HG03066 (cell line): Measurements from ENCODE around the gene CNTN4.
"Not testable (repeated sequence)": the region's sequence is repeated elsewhere in the genome, so short reads cannot be mapped to it uniquely, and the experiment has no call there.

Experiments
- ATAC-seq: cut with Tn5 transposase; IDR thresholded peaks from one replicate; pipeline ENCODE4 v1.9.1; 2021; ENCODE audit warnings: low read depth; ENCODE audit not compliant: unreplicated experiment

CNTN4 gene

GRCh38 chr3:2993130-2993529 lies 894.5 kb downstream of the CNTN4 start:
- ATAC-seq, result not testable (repeated sequence)

- no peak for ATAC-seq
These were observed 895.1 kb downstream of the CNTN4 start for GRCh38 chr3:2993736-2994135.

GRCh38 chr3:2995195-2995594 lies 896.5 kb downstream of the CNTN4 start:
- ATAC-seq, result no peak

- ATAC-seq, result no peak
These were observed 906.6 kb downstream of the CNTN4 start for GRCh38 chr3:3005146-3005744.

- ATAC-seq, result no peak
These were observed 914.8 kb downstream of the CNTN4 start for GRCh38 chr3:3013317-3014052.

GRCh38 chr3:3015185-3016089 lies 916.8 kb downstream of the CNTN4 start:
- no peak for ATAC-seq

- ATAC-seq, result no peak
These were observed 917.6 kb downstream of the CNTN4 start for GRCh38 chr3:3016226-3016625.

- no peak for ATAC-seq
These were observed 921.5 kb downstream of the CNTN4 start for GRCh38 chr3:3020209-3020608.

GRCh38 chr3:3023111-3023745 lies 924.6 kb downstream of the CNTN4 start:
- no peak for ATAC-seq

- ATAC-seq, result peak; percentile 95
These were observed 929.4 kb downstream of the CNTN4 start for GRCh38 chr3:3027976-3028567.

GRCh38 chr3:3031326-3031725 lies 932.7 kb downstream of the CNTN4 start:
- ATAC-seq, result no peak

GRCh38 chr3:3037156-3037555 lies 938.5 kb downstream of the CNTN4 start:
- no peak for ATAC-seq

- ATAC-seq, result no peak
These were observed 939.7 kb downstream of the CNTN4 start for GRCh38 chr3:3038201-3038991.

- ATAC-seq, result no peak
These were observed 955.3 kb downstream of the CNTN4 start for GRCh38 chr3:3053974-3054373.

GRCh38 chr3:3059645-3060044 lies 961.0 kb downstream of the CNTN4 start:
- no peak for ATAC-seq

- ATAC-seq, result no peak
These were observed 965.6 kb downstream of the CNTN4 start for GRCh38 chr3:3064297-3064696.

- no peak for ATAC-seq
These were observed 967.2 kb downstream of the CNTN4 start for GRCh38 chr3:3065876-3066275.

GRCh38 chr3:3066378-3066777 lies 967.7 kb downstream of the CNTN4 start:
- ATAC-seq, result peak; percentile 66

- ATAC-seq, result no peak
These were observed 968.2 kb downstream of the CNTN4 start for GRCh38 chr3:3066910-3067309.
